HEK293 (cell line): ENCODE data around the gene ARL3.

Experiments used
- CTCF ChIA-PET: fragments of 350-600 bp; formaldehyde crosslinking; extraction: SDS; loops from one replicate; lab custom pipeline; 2021; ENCODE audit warnings: antibody characterized with exemption; lab: Yijun Ruan, JAX
- POLR2A ChIA-PET: fragments of 300-600 bp; formaldehyde crosslinking; extraction: SDS; loops from one replicate; lab custom pipeline; 2020; ENCODE audit warnings: antibody characterized with exemption, inconsistent platforms; lab: Yijun Ruan, JAX
- H3K27ac ChIP-seq: fragments of 200-500 bp; sonication (Bioruptor generic); 2 replicates; pipeline ENCODE4 v1.5.1; 2014; ENCODE audit warnings: low read depth, low read length, control low read depth, inconsistent platforms; ENCODE audit errors: extremely low read depth
- H3K36me3 ChIP-seq, 2 experiments: fragments of 200-500 bp in 1 of 2; sonication (Bioruptor generic) in 1 of 2; 1 replicate in 1 of 2; 2 replicates in 1 of 2; pipeline ENCODE4 v1.5.1; 2014 to 2017; ENCODE audit warnings: inconsistent platforms in 2 of 2, low read length in 2 of 2; ENCODE audit not compliant: control insufficient read depth in 2 of 2, insufficient read depth in 1 of 2
- H3K4me1 ChIP-seq: fragments of 200-500 bp; sonication (Bioruptor generic); 2 replicates; pipeline ENCODE4 v1.5.1; 2014; ENCODE audit warnings: mild to moderate bottlenecking, low read length, inconsistent platforms; ENCODE audit not compliant: control insufficient read depth, insufficient read depth
- H3K4me3 ChIP-seq: 2 replicates; pipeline ENCODE4 v1.5.1; 2011; ENCODE audit warnings: low read depth, mild to moderate bottlenecking, control low read depth, low read length, moderate library complexity
- H3K9me3 ChIP-seq: fragments of 200-500 bp; sonication (Bioruptor generic); 2 replicates; pipeline ENCODE4 v1.5.1; 2014; ENCODE audit warnings: low read depth, low read length, inconsistent platforms; ENCODE audit not compliant: control insufficient read depth, insufficient read depth
- CTCF ChIP-seq: fragments of 450-650 bp; formaldehyde crosslinking; IDR thresholded peaks from 2 replicates; pipeline ENCODE4 v1.5.1; 2016; ENCODE audit warnings: missing biosample characterization, missing genetic modification characterization
- GLI4 ChIP-seq: fragments of 450-650 bp; formaldehyde crosslinking; IDR thresholded peaks from 2 replicates; pipeline ENCODE4 v1.5.1; 2016; ENCODE audit warnings: missing biosample characterization, missing genetic modification characterization
- GLIS1 ChIP-seq: fragments of 450-650 bp; formaldehyde crosslinking; IDR thresholded peaks from 2 replicates; pipeline ENCODE4 v1.5.1; 2016; ENCODE audit warnings: missing biosample characterization, missing genetic modification characterization
- TRIM28 ChIP-seq: IDR thresholded peaks from 2 replicates; pipeline ENCODE4 v1.6.1; 2011; ENCODE audit warnings: low read length, control low read depth, borderline replicate concordance
- ZBTB17 ChIP-seq: fragments of 450-650 bp; formaldehyde crosslinking; IDR thresholded peaks from 2 replicates; pipeline ENCODE4 v1.5.1; 2016; ENCODE audit warnings: missing biosample characterization, missing genetic modification characterization
- ZBTB20 ChIP-seq: fragments of 450-650 bp; formaldehyde crosslinking; IDR thresholded peaks from 2 replicates; pipeline ENCODE4 v1.5.1; 2016; ENCODE audit warnings: missing biosample characterization, missing genetic modification characterization
- ZIC2 ChIP-seq: fragments of 450-650 bp; formaldehyde crosslinking; IDR thresholded peaks from 2 replicates; pipeline ENCODE4 v1.5.1; 2016; ENCODE audit warnings: missing biosample characterization, missing genetic modification characterization
- ZNF16 ChIP-seq: fragments of 450-650 bp; formaldehyde crosslinking; IDR thresholded peaks from 2 replicates; pipeline ENCODE4 v1.5.1; 2016; ENCODE audit warnings: low read depth, missing biosample characterization, missing genetic modification characterization
- ZNF24 ChIP-seq: fragments of 450-650 bp; formaldehyde crosslinking; IDR thresholded peaks from 2 replicates; pipeline ENCODE4 v1.5.1; 2016; ENCODE audit warnings: missing biosample characterization, missing genetic modification characterization
- ZNF510 ChIP-seq: fragments of 450-650 bp; formaldehyde crosslinking; IDR thresholded peaks from 2 replicates; pipeline ENCODE4 v1.5.1; 2018; ENCODE audit warnings: mild to moderate bottlenecking, missing genetic modification characterization, missing biosample characterization; ENCODE audit not compliant: insufficient replicate concordance
- ZNF561 ChIP-seq: fragments of 450-650 bp; IDR thresholded peaks from 2 replicates; pipeline ENCODE4 v1.5.1; 2018; ENCODE audit warnings: missing biosample characterization, missing genetic modification characterization, borderline replicate concordance
- ZNF623 ChIP-seq: fragments of 450-650 bp; formaldehyde crosslinking; IDR thresholded peaks from 2 replicates; pipeline ENCODE4 v1.5.1; 2016; ENCODE audit warnings: missing biosample characterization, missing genetic modification characterization
- ZNF624 ChIP-seq: fragments of 450-650 bp; formaldehyde crosslinking; IDR thresholded peaks from 2 replicates; pipeline ENCODE4 v1.5.1; 2017; ENCODE audit warnings: missing biosample characterization, missing genetic modification characterization
- ZNF660 ChIP-seq: fragments of 450-650 bp; IDR thresholded peaks from 2 replicates; pipeline ENCODE4 v1.5.1; 2018; ENCODE audit warnings: missing biosample characterization, mild to moderate bottlenecking, missing genetic modification characterization
- ZSCAN4 ChIP-seq: fragments of 450-650 bp; formaldehyde crosslinking; IDR thresholded peaks from 2 replicates; pipeline ENCODE4 v1.5.1; 2017; ENCODE audit warnings: missing biosample characterization, missing genetic modification characterization
- TF ChIP-seq, protein P1 (sequence below): fragments of 450-650 bp; formaldehyde crosslinking; IDR thresholded peaks from 2 replicates; pipeline ENCODE4 v1.5.1; 2016; ENCODE audit warnings: missing biosample characterization, missing genetic modification characterization
- TF ChIP-seq, protein P2 (sequence below): fragments of 450-650 bp; formaldehyde crosslinking; IDR thresholded peaks from 2 replicates; pipeline ENCODE4 v1.5.1; 2016; ENCODE audit warnings: missing biosample characterization, missing genetic modification characterization

The ARL3 gene

GRCh38 chr10:102629661-102630614 is 84.3 kb downstream of the ARL3 start:
- H3K4me1 ChIP-seq, result peaks cover 7% of the 10 kb centered on the region
- H3K36me3 ChIP-seq, result peaks cover 0 to 17% of the 10 kb centered on the region in 2 experiments; a peak in 1 of 3 replicates
- POLR2A ChIA-PET, result interaction anchor here (0.6 to 4.1 kb wide), 3 partner anchors 12 to 790 kb away, joined by 3 to 18 read pairs (median 11); partner anchors contain the start of gene TRIM8
- H3K27ac ChIP-seq, result no peak overlapping the region
- CTCF ChIA-PET, result interaction anchor here (1.1 to 2.3 kb wide), 3 partner anchors 15 to 42 kb away, joined by 3 to 8 read pairs (median 3); no protein-coding TSS in a partner anchor
- H3K4me3 ChIP-seq, result no peak overlapping the region
- H3K9me3 ChIP-seq, result no peaks in the 10 kb centered on the region
- TF ChIP-seq ZBTB20 (tag by site-specific recombination), result no peak
- peak; percentile 22; the same call in 1 of the 2 replicates for TF ChIP-seq GLIS1 (tag by site-specific recombination)
- no peak for TF ChIP-seq ZNF624 (tag by site-specific recombination)
- TF ChIP-seq ZNF561, result no peak
- TF ChIP-seq ZIC2 (tag by site-specific recombination), result peak; percentile 91
- TF ChIP-seq, protein P1, sequence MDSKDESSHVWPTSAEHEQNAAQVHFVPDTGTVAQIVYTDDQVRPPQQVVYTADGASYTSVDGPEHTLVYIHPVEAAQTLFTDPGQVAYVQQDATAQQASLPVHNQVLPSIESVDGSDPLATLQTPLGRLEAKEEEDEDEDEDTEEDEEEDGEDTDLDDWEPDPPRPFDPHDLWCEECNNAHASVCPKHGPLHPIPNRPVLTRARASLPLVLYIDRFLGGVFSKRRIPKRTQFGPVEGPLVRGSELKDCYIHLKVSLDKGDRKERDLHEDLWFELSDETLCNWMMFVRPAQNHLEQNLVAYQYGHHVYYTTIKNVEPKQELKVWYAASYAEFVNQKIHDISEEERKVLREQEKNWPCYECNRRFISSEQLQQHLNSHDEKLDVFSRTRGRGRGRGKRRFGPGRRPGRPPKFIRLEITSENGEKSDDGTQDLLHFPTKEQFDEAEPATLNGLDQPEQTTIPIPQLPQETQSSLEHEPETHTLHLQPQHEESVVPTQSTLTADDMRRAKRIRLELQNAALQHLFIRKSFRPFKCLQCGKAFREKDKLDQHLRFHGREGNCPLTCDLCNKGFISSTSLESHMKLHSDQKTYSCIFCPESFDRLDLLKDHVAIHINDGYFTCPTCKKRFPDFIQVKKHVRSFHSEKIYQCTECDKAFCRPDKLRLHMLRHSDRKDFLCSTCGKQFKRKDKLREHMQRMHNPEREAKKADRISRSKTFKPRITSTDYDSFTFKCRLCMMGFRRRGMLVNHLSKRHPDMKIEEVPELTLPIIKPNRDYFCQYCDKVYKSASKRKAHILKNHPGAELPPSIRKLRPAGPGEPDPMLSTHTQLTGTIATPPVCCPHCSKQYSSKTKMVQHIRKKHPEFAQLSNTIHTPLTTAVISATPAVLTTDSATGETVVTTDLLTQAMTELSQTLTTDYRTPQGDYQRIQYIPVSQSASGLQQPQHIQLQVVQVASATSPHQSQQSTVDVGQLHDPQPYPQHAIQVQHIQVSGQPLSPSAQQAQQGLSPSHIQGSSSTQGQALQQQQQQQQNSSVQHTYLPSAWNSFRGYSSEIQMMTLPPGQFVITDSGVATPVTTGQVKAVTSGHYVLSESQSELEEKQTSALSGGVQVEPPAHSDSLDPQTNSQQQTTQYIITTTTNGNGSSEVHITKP (tag by site-specific recombination), result peak; percentile 31; the same call in 1 of the 2 replicates
- 0 out of 2 replicates have a peak, but pooled peaks have one; percentile 20 for TF ChIP-seq ZBTB17
- TF ChIP-seq ZNF16, result no peak
- TF ChIP-seq ZNF24 (tag by site-specific recombination), result no peak
- no peak for TF ChIP-seq ZNF510 (tag by site-specific recombination)
- no peak for TF ChIP-seq ZNF660 (tag by site-specific recombination)

GRCh38 chr10:102628451-102628911 is 85.7 kb downstream of the ARL3 start:
- peaks cover 0 to 17% of the 10 kb centered on the region in 2 experiments; a peak in 1 of 3 replicates for H3K36me3 ChIP-seq
- POLR2A ChIA-PET, result interaction anchor here (0.5 to 4.1 kb wide), 4 partner anchors 14 to 278 kb away, joined by 3 to 18 read pairs (median 10); partner anchors contain the start of gene TRIM8
- H3K9me3 ChIP-seq, result no peaks in the 10 kb centered on the region
- H3K27ac ChIP-seq, result 0 out of 2 replicates have a peak overlapping the region, but pooled peaks have one; percentile 45
- TF ChIP-seq TRIM28 (no peak), ZNF561 (no peak), ZSCAN4 (no peak), CTCF (tag by site-specific recombination) (peak; percentile 39; the same call in 1 of the 2 replicates), GLI4 (no peak), ZNF623 (tag by site-specific recombination) (no peak)
- TF ChIP-seq, protein P2, sequence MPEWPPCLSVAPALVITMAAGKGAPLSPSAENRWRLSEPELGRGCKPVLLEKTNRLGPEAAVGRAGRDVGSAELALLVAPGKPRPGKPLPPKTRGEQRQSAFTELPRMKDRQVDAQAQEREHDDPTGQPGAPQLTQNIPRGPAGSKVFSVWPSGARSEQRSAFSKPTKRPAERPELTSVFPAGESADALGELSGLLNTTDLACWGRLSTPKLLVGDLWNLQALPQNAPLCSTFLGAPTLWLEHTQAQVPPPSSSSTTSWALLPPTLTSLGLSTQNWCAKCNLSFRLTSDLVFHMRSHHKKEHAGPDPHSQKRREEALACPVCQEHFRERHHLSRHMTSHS (tag by site-specific recombination), result no peak
- H3K4me1 ChIP-seq, result peaks cover 7% of the 10 kb centered on the region
- CTCF ChIA-PET, result interaction anchor here (0.6 to 2.3 kb wide), 8 partner anchors 12 to 1629 kb away, joined by 3 to 11 read pairs (median 5); partner anchors contain the start of gene LZTS2
- no peak overlapping the region for H3K4me3 ChIP-seq
